Measurements from ENCODE around the gene ZNF483.
"Not testable (repeated sequence)": the region's sequence is repeated elsewhere in the genome, so short reads cannot be mapped to it uniquely, and the experiment has no call there.

Gene ZNF483

DNA sequence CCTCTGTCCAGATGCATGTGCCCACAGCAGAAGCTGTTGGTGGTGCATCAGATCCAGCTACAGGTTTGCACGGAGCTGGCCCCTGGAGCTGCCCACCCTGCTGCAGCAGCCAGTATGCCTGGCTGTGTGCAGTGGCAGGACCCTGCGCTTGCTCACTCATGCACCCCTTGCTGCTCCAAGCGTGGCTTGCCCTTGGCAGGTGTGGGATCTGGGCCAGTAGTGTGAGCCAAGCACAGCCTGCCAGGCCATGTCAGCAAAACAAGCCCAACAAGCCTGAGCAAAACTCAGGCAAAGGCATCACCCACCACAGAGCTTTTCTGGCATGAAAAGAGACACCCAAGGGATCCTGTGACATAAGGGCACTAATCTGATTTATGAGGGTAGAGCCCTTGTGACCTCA lies 22.5 kb upstream of the ZNF483 start:
- in situ Hi-C loops (cut with HindIII; ENCODE audit: low pct_ligation_motif_present, low sequenced_read_pairs): no loop called here
- H3K27ac ChIP-seq: no peak overlapping the region
- TF ChIP-seq, protein P1, sequence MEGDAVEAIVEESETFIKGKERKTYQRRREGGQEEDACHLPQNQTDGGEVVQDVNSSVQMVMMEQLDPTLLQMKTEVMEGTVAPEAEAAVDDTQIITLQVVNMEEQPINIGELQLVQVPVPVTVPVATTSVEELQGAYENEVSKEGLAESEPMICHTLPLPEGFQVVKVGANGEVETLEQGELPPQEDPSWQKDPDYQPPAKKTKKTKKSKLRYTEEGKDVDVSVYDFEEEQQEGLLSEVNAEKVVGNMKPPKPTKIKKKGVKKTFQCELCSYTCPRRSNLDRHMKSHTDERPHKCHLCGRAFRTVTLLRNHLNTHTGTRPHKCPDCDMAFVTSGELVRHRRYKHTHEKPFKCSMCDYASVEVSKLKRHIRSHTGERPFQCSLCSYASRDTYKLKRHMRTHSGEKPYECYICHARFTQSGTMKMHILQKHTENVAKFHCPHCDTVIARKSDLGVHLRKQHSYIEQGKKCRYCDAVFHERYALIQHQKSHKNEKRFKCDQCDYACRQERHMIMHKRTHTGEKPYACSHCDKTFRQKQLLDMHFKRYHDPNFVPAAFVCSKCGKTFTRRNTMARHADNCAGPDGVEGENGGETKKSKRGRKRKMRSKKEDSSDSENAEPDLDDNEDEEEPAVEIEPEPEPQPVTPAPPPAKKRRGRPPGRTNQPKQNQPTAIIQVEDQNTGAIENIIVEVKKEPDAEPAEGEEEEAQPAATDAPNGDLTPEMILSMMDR (IDR thresholded peaks at IDR 0.05; ENCODE audit: low read depth, low read length, missing control alignments): no peak
- DNase-seq: no peak
- H3K27me3 ChIP-seq (replicated peaks): no peaks in the 10 kb centered on the region
- H3K36me3 ChIP-seq (replicated peaks): no peaks in the 10 kb centered on the region
- H3K4me3 ChIP-seq (ENCODE audit: low read depth, low read length): no peak overlapping the region

DNA sequence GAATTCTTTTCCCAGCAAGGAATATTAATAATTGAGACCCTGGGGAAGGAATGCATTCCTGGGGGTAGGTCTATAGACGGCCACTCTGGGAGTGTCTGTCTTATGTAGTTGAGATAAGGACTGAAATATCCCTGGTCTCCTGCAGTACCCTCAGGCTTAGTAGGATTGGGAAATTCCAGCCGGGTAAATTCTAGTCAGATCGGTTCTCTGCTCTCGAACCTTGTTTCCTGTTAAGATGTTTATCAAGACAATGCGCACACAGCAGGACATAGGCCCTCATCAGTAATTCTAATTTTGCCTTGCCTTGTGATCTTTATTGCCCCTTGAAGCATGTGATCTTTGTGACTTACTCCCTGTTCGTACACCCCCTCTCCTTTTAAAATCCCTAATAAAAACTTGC lies 13.4 kb upstream of the ZNF483 start:
- H3K36me3 ChIP-seq (replicated peaks); H3K27ac ChIP-seq; DNase-seq; H3K27me3 ChIP-seq (replicated peaks); H3K4me3 ChIP-seq (ENCODE audit: low read depth, low read length); in situ Hi-C loops (cut with HindIII; ENCODE audit: low pct_ligation_motif_present, low sequenced_read_pairs): not testable (repeated sequence)

DNA sequence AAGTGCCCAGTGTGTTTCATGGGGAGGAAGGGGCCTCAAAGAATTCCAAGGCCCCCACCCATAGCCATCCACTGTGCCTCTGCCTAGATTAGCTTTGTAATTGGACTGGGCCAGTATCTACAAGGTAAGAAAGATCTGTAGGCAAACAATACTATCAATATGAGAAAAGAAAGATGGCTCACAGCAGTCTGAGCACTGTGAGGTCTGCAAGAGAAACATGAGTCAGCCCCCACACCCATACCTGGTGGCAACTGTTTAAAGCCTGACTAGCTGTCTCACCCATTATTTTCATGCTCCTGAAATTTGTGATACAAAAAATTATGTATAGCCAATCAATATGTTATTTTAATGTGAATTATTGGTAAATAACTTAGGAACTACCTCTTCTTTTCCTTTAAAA lies 10.0 kb upstream of the ZNF483 start:
- TF ChIP-seq, protein P1 (IDR thresholded peaks at IDR 0.05; ENCODE audit: low read depth, low read length, missing control alignments): no peak
- no peaks in the 10 kb centered on the region for H3K27me3 ChIP-seq (replicated peaks)
- DNase-seq: no peak
- H3K27ac ChIP-seq: no peak overlapping the region
- H3K4me3 ChIP-seq (ENCODE audit: low read depth, low read length): no peak overlapping the region
- no peaks in the 10 kb centered on the region for H3K36me3 ChIP-seq (replicated peaks)
- in situ Hi-C loops (cut with HindIII; ENCODE audit: low pct_ligation_motif_present, low sequenced_read_pairs): no loop called here

DNA sequence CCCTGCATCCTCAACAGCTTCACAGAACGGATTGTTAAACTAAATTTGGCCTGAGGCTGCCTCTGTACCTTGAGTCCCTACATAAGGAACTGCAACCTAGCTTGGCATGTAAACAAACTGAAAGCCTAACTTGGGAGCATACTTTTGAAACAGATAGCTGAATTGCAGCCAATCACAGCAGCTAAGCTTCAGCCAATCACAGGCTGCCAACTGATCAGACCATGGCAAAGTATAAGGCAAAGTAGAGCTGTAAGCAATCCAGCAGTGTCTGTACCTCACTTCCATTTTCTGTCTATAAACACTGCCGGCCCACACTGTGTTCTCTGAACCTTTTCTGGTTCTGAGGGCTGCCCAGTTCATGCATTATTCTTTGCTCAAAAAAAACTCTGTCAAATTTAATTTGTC lies 8.9 kb upstream of the ZNF483 start:
- in situ Hi-C loops (cut with HindIII; ENCODE audit: low pct_ligation_motif_present, low sequenced_read_pairs): no loop called here
- Histone ChIP-seq H3K27ac (no peak overlapping the region), H3K36me3 (replicated peaks) (no peaks in the 10 kb centered on the region), H3K27me3 (replicated peaks) (no peaks in the 10 kb centered on the region), H3K4me3 (ENCODE audit: low read depth, low read length) (no peak overlapping the region)
- DNase-seq: peak; percentile 12
- TF ChIP-seq, protein P1 (IDR thresholded peaks at IDR 0.05; ENCODE audit: low read depth, low read length, missing control alignments): no peak

DNA sequence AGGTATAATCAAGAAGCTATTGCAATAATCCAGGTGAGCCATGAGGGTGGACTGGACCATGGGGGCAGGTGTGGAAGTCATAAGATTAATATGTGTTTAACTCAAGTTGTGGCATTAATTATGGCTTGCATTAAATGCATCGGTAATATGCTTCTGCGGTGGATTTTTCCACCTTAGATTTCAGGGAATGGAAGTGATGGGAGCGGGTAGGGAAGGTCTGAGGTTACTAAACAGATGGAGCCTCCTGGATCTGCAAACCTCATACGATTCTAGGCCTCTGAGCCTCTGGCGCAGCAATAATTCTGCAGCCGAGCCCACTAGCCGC lies 286 bp upstream of the ZNF483 start:
- no peak for DNase-seq
- H3K4me3 ChIP-seq (ENCODE audit: low read depth, low read length): peak overlapping the region; percentile 76
- H3K27ac ChIP-seq: no peak overlapping the region
- no peaks in the 10 kb centered on the region for H3K27me3 ChIP-seq (replicated peaks)
- in situ Hi-C loops (cut with HindIII; ENCODE audit: low pct_ligation_motif_present, low sequenced_read_pairs): no loop called here
- TF ChIP-seq, protein P1 (IDR thresholded peaks at IDR 0.05; ENCODE audit: low read depth, low read length, missing control alignments): no peak
- H3K36me3 ChIP-seq (replicated peaks): no peaks in the 10 kb centered on the region

DNA sequence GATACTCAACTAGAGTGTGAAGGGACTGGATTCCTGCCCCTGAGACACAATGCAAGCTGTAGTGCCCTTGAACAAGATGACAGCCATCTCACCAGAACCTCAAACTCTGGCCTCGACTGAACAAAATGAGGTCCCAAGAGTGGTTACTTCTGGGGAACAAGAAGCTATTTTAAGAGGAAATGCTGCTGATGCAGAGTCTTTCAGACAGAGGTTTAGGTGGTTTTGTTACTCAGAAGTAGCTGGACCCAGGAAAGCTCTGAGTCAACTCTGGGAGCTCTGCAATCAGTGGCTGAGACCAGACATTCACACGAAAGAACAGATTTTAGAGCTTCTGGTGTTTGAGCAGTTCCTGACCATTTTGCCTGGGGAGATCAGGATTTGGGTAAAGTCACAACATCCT lies 2.4 kb downstream of the ZNF483 start:
- Histone ChIP-seq H3K4me3 (ENCODE audit: low read depth, low read length) (no peak overlapping the region), H3K27me3 (replicated peaks) (no peaks in the 10 kb centered on the region), H3K36me3 (replicated peaks) (no peaks in the 10 kb centered on the region), H3K27ac (no peak overlapping the region)
- in situ Hi-C loops (cut with HindIII; ENCODE audit: low pct_ligation_motif_present, low sequenced_read_pairs): no loop called here
- DNase-seq: no peak
- TF ChIP-seq, protein P1 (IDR thresholded peaks at IDR 0.05; ENCODE audit: low read depth, low read length, missing control alignments): no peak
